Hepatic stellate cell (primary cell): ENCODE measurements around the gene CDC34.

ENCODE experiments used
- DNase-seq: peaks from one replicate; pipeline ENCODE4 v3.0.0; 2011; ENCODE audit warnings: low spot score

The CDC34 gene

GRCh38 chr19:531753-532560, at the start of gene CDC34:
CDC34 (plus strand) TSS chr19:531760; CDS start chr19:531932, 172 bp downstream.
- peak; percentile 50 for DNase-seq

DNA sequence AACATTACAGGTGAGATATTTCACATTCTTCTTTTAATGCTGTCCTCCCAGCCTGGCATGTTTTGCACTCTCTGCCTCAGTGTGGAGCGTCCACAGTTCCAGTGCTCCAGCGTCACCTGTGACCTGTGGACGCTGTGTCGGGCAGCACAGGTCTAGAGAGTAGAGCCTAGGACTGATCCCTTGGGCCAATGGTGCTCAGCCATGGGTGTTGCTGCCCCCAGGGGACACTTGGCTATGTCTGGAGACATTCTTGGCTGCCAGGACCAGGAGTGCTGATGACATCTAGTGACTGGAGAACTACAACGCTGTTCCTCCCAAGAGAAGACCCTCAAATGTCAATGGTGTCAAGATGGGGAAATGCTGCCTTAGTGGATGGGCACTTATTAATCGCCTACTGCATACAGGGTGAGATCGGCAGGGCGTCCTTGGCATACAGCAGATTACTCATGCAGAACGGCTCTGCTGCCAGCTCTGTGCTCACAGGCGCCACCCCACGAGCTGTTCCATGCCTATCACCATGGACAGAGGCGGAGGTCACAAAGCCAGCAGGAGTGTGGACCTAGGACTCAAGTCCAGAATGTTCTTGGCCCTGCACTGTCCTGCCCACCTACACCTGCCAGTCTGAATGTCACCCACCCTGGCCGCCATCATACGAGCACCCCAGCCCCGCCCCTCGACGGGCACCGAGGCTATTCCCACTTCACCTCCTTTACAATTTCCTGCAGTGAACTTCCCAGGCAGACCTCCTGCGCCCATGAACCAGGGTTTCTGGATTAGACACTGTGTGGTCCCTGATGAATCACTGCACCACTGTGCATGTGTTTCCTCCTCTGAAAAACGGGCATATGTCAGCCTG, 49.1 kb upstream of the CDC34 start:
- DNase-seq = no peak

- no peak for DNase-seq
These were observed 48.1 kb upstream of the CDC34 start for GRCh38 chr19:483332-484072.

GRCh38 chr19:484494-484893, 47.1 kb upstream of the CDC34 start:
- no peak for DNase-seq

- DNase-seq = no peak
These were observed 46.5 kb upstream of the CDC34 start for GRCh38 chr19:485077-485476.

DNA sequence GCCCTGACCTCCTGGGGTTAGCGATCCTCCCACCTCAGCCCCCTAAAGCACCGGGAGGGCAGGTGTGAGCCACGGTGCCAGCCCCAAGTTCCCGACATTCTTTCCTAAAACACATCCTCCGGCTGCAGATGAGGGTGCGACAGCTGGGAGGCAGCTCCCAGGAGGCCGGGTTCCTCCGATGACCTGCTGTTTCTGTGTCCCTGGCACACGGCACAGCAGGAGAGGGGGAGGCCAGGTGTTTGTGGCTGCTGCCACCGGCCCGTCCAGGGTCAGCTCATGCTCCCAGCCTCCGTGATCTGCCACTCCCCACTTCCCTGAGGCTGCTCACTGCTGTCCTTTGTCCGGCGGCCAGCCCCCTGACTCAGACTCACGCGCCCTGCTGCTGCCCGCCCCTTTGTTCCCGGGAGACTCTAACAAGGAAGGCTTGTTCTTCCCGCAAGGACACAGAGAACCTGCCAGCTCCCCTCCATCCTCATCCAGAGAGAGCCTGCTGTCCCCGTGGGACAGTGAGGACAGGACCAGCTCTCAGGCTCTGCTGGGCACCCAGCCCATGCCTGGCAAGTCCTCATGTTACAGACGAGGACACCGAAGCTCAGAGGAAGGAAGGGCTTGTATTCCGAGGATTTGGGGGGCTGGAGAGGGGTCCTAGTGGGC, 45.9 kb upstream of the CDC34 start:
- DNase-seq = no peak

DNA sequence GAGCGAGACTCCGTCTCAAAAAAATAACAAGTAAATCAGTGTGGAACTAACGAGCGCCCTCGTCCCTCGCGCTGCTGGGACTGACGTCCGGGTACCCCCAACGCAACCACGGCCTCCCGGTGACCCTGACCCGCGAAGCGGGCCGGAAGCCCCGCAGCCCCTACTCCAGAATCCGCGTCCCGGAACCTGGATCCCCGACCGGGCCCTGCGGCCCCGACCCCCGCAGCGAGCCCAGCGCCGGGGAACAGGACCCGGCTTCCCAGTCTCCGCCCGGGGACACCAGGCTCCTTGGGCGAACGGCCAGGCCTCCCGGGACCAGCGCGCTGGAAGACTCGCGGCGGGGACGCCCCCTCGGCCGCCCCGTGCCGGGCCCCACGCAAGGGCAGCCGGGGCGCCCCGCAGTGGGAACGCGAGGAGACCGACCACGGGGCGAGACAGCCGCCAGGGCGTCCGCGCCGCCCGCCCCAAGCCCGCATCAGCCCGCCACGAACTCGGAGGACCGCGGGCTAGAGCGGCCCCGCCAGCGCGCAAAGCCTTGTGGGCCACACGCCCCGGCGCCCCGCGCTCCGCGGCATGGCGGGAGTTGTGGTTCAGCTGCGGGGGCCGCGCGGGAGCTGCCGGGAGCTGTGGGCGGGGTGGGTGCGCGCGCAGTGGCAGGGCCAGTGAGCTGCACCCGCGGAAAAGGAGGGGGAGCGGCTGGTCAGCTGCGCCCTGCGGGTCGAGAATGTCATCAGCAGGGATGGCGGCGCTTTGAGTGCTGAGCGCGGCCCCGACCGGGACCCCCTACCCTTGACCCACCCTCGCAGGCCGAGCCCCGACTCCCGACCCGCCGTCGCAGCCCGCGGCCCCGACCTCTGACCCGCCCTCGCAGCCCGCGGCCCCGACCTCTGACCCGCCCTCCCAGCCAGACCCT, 42.8 kb upstream of the CDC34 start:
- DNase-seq = peak; percentile 99

DNA sequence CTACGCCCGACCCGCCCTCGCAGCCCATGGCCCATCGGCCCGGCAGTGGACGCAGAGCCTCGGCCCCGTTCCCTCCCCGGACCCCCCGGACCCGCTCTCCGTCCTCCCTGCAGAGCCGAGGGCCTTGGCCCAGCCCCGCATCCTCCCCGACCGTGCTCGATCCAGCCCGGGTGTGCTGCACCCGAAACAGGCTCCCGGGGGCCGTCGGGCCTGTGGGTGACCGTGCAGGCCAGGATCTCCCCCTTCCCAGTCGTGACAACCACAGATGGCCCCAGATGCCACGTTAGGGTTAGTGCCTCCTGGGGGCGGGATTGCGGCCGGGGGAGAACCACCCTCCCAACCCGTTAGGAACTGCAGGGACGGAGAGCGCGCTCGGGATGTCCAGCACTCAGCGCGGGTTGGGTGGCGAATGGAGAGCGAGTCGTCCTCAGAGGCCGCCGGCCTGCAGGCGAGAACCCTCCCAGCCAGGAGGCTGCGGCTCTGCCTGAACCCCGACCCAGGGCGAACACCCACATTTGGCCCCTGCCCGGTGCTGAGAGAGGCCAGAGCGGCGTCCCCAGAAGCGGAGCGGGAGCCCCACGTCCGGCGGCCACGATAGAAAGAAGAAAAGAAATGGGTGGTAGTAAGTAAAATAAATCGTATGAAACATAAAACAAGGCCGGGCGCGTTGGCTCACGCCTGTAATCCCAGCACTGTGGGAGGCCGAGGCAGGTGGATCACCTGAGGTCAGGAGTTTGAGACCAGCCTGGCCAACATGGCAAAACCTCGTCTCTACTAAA, 42.0 kb upstream of the CDC34 start:
- DNase-seq = no peak

DNA sequence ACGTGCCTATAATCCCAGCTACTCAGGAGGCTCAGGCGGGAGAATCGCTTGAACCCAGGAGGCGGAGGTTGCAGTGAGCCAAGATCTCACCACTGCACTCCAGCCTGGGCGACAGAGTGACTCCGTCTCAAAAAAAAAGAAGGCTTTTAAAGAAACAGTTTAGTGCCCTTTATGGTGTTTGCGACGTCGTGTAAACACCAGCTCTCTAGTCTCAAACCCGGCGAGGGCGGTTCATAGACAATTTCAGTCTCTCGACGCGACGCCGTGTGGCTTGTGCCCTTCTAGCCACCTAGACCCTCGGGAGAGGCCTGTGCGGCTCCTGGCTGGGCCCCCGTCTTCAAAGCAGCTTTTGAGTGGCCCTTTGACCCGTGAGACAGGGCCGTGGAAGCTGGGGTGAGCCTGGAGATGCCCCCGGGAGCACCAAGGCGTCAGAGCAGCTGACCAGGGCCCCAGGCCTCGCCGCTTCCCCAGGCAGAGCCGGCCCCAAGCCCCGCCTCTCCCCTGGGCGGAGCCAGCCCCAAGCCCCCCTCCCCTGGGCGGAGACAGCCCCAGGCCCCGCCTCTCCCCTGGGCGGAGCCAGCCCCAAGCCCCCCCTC, 40.3 kb upstream of the CDC34 start:
- DNase-seq = no peak

DNA sequence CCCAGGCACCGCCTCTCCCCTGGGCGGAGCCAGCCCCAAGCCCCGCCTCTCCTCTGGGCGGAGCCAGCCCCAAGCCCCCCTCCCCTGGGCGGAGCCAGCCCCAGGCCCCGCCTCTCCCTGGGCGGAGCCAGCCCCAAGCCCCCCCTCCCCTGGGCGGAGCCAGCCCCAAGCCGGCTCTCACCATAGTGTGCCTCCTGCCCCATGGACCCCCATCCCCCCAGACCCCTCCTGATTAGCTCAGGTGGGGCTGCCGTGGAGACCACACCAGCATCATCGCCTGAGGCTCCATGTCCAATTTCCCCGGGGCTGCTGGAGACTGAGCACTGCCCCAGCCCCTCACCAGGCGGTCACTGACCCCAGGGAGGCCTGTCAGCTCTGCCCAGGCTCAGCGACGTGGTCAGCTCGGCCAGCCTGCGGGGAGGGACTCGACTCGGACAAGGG, 39.4 kb upstream of the CDC34 start:
- no peak for DNase-seq

GRCh38 chr19:493391-494170, 38.0 kb upstream of the CDC34 start:
- no peak for DNase-seq

GRCh38 chr19:494171-495080, 37.1 kb upstream of the CDC34 start:
- DNase-seq = no peak

DNA sequence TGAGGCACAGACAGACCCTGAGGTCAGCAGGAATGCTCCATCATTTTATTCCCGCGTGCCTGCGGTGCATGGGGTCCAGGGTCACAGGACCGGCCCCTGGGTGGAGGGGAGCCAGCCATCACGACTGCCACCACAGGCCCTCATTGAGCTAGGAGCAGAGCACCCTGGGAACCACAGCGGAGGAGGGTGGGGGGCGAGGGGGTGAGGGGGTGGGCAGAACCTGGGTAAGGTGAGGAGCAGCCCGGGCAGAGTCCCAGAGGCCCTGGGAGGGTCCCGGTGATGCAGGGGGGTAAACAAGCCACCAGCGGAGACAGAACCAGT, 36.5 kb upstream of the CDC34 start:
- DNase-seq = no peak

DNA sequence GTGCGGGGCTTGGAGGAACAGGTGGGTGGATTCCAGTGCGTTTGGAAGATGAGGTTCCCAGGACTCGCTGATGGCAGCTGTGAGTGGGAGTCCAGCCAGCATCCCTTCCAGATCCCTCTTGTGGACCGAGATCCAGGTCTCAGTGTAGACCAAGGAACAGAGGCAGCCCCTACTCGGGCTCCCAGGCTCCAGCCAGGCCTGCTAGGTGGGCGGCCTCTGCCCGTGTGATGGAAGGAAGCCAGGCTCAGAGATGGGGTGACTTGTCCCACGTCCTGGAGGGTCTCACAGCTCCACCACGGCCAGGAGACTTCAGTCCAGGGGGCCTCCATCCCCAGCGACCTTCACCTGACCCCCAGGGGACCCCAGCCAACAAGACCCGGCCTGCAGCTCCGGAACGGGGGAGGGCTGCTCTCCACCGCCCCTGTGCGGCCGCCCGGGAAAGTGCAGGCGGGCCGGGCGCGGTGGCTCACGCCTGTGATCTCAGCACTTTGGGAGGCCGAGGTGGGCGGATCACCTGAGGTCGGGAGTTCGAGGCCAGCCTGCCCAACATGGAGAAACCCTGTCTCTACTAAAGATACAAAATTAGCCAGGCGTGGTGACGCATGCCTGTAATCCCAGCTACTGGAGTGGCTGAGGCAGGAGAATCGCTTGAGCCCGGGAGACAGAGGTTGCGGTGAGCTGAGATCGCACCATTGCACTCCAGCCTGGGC, 36.0 kb upstream of the CDC34 start:
- DNase-seq = no peak

GRCh38 chr19:496112-496665, 35.4 kb upstream of the CDC34 start, which contains the start of gene MADCAM1:
MADCAM1 (plus strand) TSS chr19:496486; CDS start chr19:496500, 14 bp downstream.
- DNase-seq = no peak

DNA sequence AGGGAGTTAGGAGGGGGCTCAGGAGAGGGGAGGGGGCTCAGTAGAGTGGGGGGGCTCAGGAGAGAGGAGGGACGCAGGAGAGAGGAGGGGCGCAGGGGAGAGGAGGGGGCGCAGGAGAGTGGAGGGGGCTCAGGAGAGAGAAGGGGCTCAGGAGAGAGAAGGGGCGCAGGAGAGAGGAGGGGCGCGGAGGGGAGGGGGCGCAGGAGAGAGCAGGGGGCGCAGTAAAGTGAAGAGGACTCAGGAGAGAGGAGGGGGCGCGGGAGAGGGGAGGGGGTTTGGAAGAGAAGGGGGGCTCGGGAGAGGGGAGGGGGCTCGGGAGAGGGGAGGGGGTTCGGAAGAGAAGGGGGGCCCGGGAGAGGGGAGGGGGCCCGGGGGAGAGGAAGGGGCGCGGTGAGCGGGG, 34.6 kb upstream of the CDC34 start:
- no peak for DNase-seq

DNA sequence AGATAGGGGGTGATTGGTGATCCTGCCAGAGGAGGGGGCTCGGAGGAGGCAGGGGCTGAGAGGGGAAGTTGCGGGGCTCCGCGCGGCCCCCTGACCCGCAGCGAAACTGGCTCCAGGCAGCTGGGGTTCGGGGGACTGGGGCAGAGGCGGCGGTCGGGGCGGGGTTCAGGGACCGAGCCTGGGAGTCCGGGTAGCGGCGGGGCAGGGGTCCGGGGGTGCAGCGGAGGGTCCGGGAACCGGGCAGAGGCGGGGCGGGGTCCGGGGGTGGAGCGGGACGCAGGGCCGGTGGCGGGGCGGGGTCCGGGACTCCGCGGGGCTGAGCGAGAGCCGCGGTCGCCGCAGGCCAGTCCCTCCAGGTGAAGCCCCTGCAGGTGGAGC, 34.1 kb upstream of the CDC34 start:
- no peak for DNase-seq
